HL-60/S4 treated with phorbol 12-myristate 13-acetate at 8.2 ng/mL for 4 days and 3 days (cell line): ENCODE measurements around the gene SESN2.

Source experiments
- in situ Hi-C: fragments of 300-500 bp; cut with MboI; formaldehyde crosslinking; loops from 2 replicates; pipeline ENCODE4 v1.15.0; 2022; ENCODE audit warnings: low sequenced_read_pairs

Gene SESN2

GRCh38 chr1:28282426-28283407 lies 23.4 kb downstream of the SESN2 start:
- in situ Hi-C loops = no loop called here

DNA sequence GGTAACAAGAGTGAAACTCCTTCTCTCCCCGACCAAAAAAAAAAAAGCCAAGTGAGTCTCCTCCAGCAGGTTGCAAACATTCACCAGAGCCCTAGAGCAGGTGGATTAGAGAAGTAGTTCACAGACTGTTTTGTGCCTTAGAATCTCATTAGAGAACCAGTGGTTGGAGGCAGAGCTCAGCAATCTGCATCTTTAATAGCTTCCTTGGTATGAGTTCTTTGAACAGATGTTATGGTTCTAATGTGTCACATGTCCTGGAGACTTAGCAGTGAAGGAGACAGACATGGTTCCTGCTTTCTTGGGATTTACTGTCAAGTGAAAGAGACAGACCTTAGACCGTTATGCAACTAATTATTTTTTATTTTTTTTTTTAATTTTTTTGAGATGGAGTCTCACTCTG lies 26.8 kb downstream of the SESN2 start:
- in situ Hi-C loops = no loop called here

DNA sequence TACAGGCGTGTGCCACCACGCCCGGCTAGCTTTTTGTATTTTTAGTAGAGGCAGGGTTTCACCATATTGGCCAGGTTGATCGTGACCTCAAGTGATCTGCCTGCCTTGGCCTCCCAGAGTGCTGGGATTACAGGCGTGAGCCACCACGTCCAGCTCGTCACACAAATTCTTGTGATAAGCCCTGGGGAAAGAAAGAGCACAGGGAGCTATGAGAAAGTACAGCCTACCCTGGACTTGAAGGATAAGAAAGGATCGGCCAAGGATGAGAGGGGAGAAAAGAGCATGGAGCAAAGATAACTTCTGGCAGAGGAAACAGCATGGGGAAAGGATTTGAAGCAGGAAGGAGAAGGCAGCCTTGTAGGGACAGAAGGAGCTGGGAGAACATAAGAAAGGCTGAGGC lies 29.2 kb downstream of the SESN2 start:
- in situ Hi-C loops = no loop called here

GRCh38 chr1:28290851-28291250 lies 31.5 kb downstream of the SESN2 start:
- in situ Hi-C loops = no loop called here

DNA sequence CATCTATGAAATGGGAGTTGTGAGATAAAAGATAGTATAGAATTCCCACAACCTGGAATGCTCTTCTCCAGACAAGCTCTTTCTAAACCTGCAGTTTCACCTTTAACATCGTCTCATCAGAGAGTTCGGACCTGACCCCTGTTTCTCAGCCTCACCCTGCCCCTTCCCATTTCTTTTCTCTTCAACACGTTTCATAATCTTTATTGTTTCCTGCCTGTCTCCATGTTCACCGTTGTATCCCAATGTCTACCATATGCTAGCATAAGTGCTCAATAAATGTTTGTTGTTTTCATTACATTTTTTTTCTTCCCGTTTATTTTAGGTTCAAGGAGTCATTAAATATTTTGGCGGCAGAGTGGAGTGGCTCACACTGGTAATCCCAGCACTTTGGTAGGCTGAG lies 32.4 kb downstream of the SESN2 start:
- in situ Hi-C loops = no loop called here

- in situ Hi-C loops = no loop called here
Observed at GRCh38 chr1:28295936-28296335, 36.6 kb downstream of the SESN2 start.

- in situ Hi-C loops = no loop called here
Observed at GRCh38 chr1:28296401-28297261, 37.3 kb downstream of the SESN2 start.

DNA sequence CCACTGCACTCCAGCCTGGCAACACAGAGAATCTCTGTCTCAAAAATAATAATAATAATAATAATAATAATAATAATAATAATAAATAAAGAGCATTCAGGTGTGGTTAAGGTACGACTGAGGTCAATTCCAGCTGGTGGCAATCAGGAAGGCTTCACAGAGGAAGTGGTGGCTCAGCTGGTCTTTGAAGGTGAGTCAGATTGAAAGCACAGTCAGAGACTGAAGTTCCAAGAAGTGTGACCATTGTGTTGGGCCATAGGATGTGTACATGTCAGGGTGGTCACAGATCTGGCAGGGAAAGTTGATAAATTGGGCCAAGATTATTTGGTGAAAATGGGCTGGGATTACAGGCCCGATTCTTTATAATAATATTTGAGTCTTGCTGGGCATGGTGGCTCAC lies 38.5 kb downstream of the SESN2 start:
- in situ Hi-C loops = no loop called here

DNA sequence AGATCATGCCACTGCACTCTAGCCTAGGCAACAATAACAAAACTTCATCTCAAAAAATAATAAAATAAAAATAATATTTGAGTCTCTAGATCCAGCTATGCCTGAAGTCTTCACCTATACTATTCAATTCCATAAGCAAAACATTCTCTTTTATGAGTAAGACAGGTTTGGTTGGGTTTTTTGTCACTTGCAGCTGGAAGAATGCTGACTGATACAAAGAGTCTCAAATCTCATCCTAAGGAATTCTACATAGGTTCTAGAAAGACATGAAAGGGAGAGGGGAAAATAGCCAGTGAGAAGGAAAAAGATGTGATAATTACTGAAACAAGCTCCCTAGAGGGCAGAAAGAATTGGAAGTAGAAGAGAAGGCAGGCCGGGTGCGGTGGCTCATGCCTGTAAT lies 39.1 kb downstream of the SESN2 start:
- in situ Hi-C loops = no loop called here

GRCh38 chr1:28301368-28302174 lies 42.3 kb downstream of the SESN2 start:
- in situ Hi-C loops = no loop called here

- in situ Hi-C loops = no loop called here
Observed at GRCh38 chr1:28302247-28302646, 42.9 kb downstream of the SESN2 start.

GRCh38 chr1:28306301-28306949 lies 47.1 kb downstream of the SESN2 start:
- in situ Hi-C loops = no loop called here

DNA sequence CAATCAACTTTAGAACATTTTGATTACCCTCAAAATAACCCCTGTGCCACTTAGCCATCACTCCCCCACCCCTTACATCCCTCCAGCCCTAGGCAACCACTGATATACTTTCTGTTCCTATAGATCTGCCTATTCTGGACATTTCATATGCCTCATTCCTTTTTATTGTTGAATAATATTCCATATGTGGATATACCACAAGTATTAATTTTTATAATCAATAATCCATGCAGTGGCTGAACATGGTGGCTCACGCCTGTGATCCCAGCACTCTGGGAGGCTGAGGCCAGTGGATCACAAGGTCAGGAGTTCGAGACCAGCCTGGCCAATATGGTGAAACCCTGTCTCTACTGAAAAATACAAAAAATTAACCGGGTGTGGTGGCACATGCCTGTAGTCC lies 49.4 kb downstream of the SESN2 start:
- in situ Hi-C loops = no loop called here

GRCh38 chr1:28309702-28310101 lies 50.4 kb downstream of the SESN2 start:
- in situ Hi-C loops = no loop called here

- in situ Hi-C loops = no loop called here
Observed at GRCh38 chr1:28313702-28314546, 54.6 kb downstream of the SESN2 start.

DNA sequence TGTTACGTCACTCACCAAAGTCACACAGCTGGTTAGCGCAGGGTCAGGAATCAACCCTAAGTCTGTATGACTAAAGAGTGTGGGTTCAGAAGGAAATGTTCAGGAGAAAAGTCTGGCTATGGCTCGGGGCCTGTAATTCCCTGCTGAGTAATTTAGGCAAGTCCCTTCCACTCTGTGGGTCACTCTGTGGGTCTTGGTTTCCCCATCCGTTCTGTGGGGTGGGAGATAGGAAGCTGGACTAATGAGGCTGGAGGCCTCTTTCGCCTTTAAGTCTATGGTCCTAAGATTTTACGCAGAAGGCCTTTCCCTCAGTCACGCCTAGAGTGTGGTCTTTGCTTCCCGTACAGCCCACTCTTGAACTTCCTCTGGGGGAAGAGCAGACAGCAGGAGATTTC lies 55.2 kb downstream of the SESN2 start:
- in situ Hi-C loops = no loop called here

DNA sequence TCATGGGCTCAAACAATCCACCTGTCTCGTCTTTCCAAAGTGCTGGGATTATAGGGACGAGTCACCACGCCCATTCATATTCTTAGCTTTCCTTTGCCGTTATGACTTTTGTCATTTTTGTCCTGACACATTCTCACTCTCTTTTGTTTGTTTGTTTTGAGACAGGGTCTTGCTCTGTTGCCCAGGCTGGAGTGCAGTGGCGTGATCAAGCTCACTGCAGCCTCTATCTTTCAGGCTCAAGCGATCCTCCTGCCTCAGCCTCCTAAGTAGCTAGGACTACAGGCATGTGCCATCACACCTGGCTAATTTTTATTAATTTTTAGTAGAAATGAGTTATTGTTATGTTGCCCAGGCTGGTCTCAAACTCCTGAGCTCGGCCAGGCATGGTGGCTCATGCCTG lies 57.7 kb downstream of the SESN2 start:
- in situ Hi-C loops = no loop called here

DNA sequence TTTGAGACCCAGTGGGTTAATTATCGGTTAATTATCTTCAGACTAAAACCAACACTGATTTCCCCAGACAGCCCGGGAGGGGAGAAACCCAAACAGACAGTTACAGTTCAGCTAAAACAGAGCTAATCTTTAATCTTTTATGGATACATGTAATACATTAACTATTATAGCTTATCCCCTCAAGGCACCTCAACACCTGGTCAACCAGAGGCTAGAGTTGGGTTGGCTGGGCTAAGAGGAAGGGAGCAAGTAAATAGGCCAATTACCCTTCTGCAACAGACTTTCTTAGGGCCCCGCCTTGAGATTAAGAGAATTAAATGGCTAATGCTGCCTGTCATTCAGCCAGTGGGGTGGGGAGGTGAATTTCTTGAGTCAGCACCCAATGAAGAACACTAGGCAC lies 62.9 kb downstream of the SESN2 start:
- in situ Hi-C loops = no loop called here

DNA sequence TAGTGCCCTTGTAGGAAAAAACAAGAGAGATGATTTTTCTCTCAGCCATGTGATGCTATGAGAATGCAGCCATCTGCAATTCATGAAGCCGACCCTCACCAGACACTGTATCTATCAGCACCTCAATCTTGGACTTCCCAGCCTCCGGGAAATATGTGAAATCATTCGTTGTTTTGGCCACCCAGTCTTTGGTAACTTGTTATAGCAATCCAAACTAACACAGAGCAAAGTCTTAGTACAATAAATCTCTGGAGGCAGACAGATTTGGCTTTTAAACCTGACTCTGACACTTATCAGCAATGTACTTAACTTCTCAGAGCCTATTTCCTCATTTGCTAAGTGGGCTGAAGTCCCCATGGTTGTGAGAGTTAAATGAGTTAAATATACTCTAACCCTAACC lies 64.4 kb downstream of the SESN2 start:
- in situ Hi-C loops = no loop called here

DNA sequence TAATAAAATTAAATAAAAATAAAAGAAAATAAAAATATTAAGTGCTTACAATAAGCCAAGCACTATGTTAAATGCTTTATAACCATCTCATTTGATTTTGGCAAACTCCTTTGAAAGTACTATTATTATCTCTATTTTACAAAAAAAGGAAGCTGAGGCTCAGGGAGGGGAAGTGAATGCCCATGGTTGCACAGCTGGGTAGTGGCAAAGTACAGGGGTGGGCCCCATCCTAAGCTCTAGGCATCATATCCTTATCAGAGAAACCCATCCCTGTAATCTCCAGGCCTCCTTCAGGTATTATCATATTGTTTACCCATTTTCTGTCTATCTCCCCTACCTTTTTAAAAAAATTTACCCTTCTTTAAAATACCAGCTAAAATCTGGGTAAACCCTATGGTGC lies 67.2 kb downstream of the SESN2 start:
- in situ Hi-C loops = no loop called here
